Neural progenitor cell (in vitro differentiated cells): ENCODE results near the gene ADAM20.

Experiments used
- CTCF ChIP-seq: fragments of 200-600 bp; sonication (generic); IDR thresholded peaks from 2 replicates; pipeline ENCODE4 v1.5.1; 2017; ENCODE audit warnings: antibody characterized with exemption, mild to moderate bottlenecking
- EZH2phosphoT487 ChIP-seq: fragments of 200-600 bp; sonication (generic); IDR thresholded peaks from 2 replicates; pipeline ENCODE4 v1.6.1; 2017; ENCODE audit warnings: antibody characterized with exemption

- TF ChIP-seq CTCF (no peak), EZH2phosphoT487 (no peak)
Measured at GRCh38 chr14:70498191-70498590, 36.6 kb downstream of the ADAM20 start.
